ENCODE results near the gene FAM98A.

The FAM98A gene

GRCh38 chr2:33579227-33579626 is 19.9 kb downstream of the FAM98A start:
- TF ChIP-seq, protein P1, sequence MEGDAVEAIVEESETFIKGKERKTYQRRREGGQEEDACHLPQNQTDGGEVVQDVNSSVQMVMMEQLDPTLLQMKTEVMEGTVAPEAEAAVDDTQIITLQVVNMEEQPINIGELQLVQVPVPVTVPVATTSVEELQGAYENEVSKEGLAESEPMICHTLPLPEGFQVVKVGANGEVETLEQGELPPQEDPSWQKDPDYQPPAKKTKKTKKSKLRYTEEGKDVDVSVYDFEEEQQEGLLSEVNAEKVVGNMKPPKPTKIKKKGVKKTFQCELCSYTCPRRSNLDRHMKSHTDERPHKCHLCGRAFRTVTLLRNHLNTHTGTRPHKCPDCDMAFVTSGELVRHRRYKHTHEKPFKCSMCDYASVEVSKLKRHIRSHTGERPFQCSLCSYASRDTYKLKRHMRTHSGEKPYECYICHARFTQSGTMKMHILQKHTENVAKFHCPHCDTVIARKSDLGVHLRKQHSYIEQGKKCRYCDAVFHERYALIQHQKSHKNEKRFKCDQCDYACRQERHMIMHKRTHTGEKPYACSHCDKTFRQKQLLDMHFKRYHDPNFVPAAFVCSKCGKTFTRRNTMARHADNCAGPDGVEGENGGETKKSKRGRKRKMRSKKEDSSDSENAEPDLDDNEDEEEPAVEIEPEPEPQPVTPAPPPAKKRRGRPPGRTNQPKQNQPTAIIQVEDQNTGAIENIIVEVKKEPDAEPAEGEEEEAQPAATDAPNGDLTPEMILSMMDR (IDR thresholded peaks at IDR 0.05; ENCODE audit: unreplicated experiment in 3 of 3): no peak
- Mint-ChIP-seq H3K36me3 (ENCODE audit: low read depth) (peaks cover 8% of the 10 kb centered on the region), H3K27me3 (ENCODE audit: low read depth) (no peaks in the 10 kb centered on the region), H3K4me3 (no peak overlapping the region), H3K4me1 (peaks cover 20% of the 10 kb centered on the region), H3K9me3 (no peaks in the 10 kb centered on the region), H3K27ac (peak overlapping the region in 1 of 3 experiments; percentile 1)

- Mint-ChIP-seq H3K36me3 (ENCODE audit: low read depth) (peaks cover 4% of the 10 kb centered on the region), H3K27me3 (ENCODE audit: low read depth) (no peaks in the 10 kb centered on the region), H3K9me3 (no peaks in the 10 kb centered on the region), H3K4me3 (no peak overlapping the region), H3K4me1 (peaks cover 16% of the 10 kb centered on the region), H3K27ac (no peak overlapping the region)
- TF ChIP-seq, protein P1 (IDR thresholded peaks at IDR 0.05; ENCODE audit: unreplicated experiment in 3 of 3): no peak
Observed at GRCh38 chr2:33577668-33578067, 21.4 kb downstream of the FAM98A start.

GRCh38 chr2:33577084-33577483 is 22.0 kb downstream of the FAM98A start:
- Mint-ChIP-seq H3K4me3 (no peak overlapping the region), H3K9me3 (no peaks in the 10 kb centered on the region), H3K27ac (no peak overlapping the region)

DNA sequence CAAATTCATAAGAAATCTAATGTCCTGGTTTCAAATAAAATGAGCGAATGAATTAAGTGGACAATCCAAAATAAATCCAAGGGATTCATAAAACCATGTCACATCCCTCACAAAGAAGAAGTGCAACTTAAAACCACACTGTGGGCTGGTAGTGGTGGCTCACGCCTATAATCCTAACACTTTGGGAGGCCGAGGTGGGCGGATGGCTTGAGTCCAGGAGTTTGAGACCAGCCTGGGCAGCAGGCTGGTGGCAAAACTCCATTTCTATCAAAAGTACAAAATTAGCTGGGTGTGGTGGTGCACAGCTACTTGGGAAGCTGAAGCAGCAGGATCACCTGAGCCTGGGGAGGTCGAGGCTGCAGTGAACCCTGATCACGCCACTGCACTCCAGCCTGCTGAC is 25.4 kb downstream of the FAM98A start:
- Mint-ChIP-seq H3K4me3 (no peak overlapping the region), H3K27ac (no peak overlapping the region)

More at GRCh38 chr2:33577084-33577483, 22.0 kb downstream of the FAM98A start:
- TF ChIP-seq, protein P1 (IDR thresholded peaks at IDR 0.05; ENCODE audit: unreplicated experiment in 3 of 3): no peak
- H3K27me3 Mint-ChIP-seq (ENCODE audit: low read depth): no peaks in the 10 kb centered on the region
- peaks cover 12% of the 10 kb centered on the region for H3K4me1 Mint-ChIP-seq
- H3K36me3 Mint-ChIP-seq (ENCODE audit: low read depth): peaks cover 2% of the 10 kb centered on the region

GRCh38 chr2:33570681-33571080 is 28.4 kb downstream of the FAM98A start:
- no peaks in the 10 kb centered on the region for H3K36me3 Mint-ChIP-seq (ENCODE audit: low read depth)
- no peak overlapping the region for H3K27ac Mint-ChIP-seq
- H3K9me3 Mint-ChIP-seq: no peaks in the 10 kb centered on the region
- H3K4me1 Mint-ChIP-seq: no peaks in the 10 kb centered on the region
- no peak overlapping the region for H3K4me3 Mint-ChIP-seq
- no peaks in the 10 kb centered on the region for H3K27me3 Mint-ChIP-seq (ENCODE audit: low read depth)
- TF ChIP-seq, protein P1 (IDR thresholded peaks at IDR 0.05; ENCODE audit: unreplicated experiment in 3 of 3): no peak

More for the DNA sequence above, 25.4 kb downstream of the FAM98A start:
- H3K36me3 Mint-ChIP-seq (ENCODE audit: low read depth): no peaks in the 10 kb centered on the region
- TF ChIP-seq, protein P1 (IDR thresholded peaks at IDR 0.05; ENCODE audit: unreplicated experiment in 3 of 3): no peak
- H3K4me1 Mint-ChIP-seq: peaks cover 5% of the 10 kb centered on the region
- no peaks in the 10 kb centered on the region for H3K27me3 Mint-ChIP-seq (ENCODE audit: low read depth)
- H3K9me3 Mint-ChIP-seq: no peaks in the 10 kb centered on the region

DNA sequence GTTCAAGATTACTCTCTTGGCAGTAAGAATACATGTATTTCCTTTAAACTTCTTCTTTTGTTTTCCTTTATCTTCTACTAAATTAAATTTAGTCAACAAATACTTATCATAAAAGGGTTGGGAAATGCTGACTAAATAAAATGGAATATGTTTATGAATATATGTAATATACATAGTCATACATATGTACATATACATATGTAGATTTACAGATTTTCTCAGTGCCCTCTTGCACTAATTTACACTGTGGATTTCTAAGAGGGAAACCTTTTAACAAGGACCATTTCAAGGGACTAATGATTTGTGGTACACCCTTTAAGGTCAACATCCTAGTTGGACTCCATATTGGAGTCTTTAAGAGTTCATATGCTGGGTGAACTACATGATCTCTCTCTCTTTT is 37.2 kb downstream of the FAM98A start:
- TF ChIP-seq, protein P1 (IDR thresholded peaks at IDR 0.05; ENCODE audit: unreplicated experiment in 3 of 3): no peak
- Mint-ChIP-seq H3K27me3 (ENCODE audit: low read depth) (no peaks in the 10 kb centered on the region), H3K27ac (no peak overlapping the region), H3K4me1 (peaks cover 25% of the 10 kb centered on the region), H3K4me3 (no peak overlapping the region), H3K9me3 (no peaks in the 10 kb centered on the region), H3K36me3 (ENCODE audit: low read depth) (peaks cover under 1% of the 10 kb centered on the region)
